ENCODE results near the gene RPS2.
A peak's percentile ranks its signal among the peaks of the same experiment; 100 is the strongest.
"Not testable (repeated sequence)": the region's sequence is repeated elsewhere in the genome, so short reads cannot be mapped to it uniquely, and the experiment has no call there.

Gene RPS2

DNA sequence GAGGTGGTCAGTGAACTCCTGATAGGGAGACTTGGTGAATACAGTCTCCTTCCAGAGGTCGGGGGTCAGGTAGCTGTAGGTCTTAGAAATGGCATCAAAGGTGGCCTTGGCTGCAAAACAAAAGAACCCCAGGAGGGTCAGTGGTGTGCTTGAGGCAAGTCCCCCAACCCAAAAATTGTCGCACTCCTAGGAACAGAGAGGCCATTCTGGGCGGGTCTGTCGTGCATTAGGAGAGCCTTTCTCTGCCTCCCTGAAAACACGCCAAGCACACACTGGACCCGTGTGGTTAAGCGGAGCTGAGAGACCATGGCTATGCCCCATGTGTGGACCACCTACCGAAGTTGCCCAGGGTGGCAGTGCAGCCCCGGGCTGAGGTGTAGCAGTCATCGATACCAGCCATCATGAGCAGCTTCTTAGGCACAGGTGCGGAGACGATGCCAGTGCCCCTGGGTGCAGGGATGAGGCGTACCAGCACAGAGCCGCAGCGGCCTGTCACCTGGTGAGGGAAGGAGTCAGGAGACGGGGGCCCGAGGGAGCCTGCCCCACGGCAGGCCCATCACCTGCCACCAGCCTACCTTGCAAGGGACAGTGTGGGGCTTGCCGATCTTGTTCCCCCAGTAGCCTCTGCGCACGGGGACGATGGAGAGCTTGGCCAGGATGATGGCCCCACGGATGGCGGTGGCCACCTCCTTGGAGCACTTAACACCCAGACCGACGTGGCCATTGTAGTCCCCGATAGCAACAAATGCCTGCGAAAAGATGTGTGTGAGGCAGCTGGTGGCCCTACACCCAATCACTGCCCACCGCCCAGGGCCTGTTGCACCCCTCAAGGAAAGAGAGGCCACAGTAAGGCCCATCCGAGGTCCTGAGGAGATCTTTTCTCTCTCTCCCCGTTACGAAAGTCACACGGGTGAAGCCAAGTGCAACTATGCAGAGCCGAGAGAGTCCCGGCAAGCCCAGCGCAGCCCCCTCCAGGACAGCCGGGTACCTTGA is 2.2 kb downstream of the RPS2 start:
- DNase-seq, result not testable (repeated sequence)

DNA sequence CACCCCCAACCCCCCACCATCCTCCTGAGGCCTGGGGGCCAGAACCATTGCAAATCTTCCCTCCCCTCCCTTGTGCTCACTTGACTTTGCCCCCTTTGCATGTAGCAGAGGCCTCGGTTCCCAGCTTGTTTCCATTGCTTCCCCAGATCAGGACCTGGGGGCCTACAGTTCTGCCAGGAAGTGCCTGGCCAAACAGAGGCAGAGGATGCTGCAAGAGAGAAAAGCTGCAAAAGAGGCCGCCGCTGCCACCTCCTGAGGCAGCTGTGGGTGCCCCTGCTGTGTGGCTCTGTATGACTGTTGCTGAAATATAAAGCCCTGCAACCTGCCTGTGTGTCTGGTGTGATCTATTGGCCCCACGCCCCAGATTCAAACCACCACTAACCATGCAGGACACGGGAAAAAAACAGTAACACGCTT is 3.0 kb downstream of the RPS2 start:
- peak; percentile 13 for DNase-seq

DNA sequence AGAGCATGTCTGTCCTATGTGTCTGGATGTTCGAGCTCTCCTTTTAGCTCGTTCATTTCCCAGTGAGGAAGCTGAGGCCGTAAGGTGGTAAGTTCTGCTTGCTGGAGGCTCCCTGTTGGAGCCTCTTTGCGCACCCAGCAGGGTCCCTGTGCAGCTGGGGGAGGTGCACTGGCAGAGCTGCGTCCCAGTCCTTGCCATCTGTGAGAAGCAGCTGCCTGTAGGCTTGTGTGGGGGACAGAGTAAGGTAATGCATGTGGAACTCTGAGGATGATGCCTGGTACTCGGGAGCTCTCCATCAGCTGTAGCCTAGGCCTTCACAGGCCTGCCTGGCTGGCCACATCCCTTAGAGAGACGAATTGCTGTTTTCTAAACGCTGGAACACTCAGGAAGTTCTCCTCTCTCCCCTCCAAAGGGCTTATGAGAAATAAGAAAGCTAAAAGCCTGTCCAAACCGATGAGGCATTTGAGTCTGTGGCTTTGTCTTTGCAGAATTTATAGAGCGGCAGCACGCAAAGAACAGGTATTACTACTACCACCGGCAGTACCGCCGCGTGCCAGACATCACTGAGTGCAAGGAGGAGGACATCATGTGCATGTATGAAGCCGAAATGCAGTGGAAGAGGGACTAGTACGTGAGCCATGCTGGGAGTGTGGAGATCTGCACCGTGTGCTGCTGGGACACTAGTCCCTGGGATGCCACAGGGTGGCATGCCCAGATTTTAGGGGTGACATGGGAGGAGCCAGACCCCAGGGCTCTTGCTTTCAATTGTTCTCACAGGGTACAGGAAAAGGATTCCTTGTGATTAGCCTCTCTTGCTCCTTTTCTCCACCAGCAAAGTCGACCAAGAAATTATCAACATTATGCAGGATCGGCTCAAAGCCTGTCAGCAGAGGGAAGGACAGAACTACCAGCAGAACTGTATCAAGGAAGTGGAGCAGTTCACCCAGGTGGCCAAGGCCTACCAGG is 3.7 kb downstream of the RPS2 start:
- DNase-seq, result peak; percentile 30

DNA sequence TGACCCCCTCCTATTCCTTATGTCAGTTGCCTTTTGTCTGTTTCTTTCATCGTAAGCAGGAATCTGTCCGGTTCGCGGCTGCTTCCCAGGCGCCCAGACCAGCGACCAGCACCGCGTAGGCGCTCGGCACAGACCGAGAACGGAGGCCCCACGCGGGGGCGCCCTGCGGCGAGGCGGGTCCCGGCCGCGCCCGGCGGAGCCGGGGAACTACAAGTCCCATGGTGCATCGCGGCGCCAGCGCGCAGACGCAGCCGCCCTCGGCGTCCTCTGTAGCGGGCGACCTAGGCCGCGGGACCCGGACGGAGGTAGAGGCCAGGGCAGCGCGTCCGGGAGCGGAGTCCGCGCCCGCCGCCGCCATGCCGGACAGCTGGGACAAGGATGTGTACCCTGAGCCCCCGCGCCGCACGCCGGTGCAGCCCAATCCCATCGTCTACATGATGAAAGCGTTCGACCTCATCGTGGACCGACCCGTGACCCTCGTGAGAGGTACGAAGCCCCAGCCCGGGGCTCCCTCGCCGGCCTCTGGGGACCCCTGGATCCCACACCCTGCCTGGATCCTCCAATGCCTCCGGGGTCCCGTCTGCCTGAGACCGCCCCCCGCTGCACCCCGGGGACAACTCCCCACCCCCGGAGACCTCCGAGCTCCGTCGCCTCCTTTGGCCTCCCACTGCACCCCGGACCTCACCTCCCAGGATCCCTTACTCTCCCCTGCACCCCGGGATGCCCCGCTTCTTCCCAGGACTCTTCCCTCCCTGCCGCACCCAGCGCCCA is 5.2 kb downstream of the RPS2 start, which contains the start of gene NDUFB10:
NDUFB10 (plus strand) TSS at position 270 of the 771 bp plus-strand sequence; CDS start at position 357, 87 bp downstream.
- peak; percentile 88 for DNase-seq

DNA sequence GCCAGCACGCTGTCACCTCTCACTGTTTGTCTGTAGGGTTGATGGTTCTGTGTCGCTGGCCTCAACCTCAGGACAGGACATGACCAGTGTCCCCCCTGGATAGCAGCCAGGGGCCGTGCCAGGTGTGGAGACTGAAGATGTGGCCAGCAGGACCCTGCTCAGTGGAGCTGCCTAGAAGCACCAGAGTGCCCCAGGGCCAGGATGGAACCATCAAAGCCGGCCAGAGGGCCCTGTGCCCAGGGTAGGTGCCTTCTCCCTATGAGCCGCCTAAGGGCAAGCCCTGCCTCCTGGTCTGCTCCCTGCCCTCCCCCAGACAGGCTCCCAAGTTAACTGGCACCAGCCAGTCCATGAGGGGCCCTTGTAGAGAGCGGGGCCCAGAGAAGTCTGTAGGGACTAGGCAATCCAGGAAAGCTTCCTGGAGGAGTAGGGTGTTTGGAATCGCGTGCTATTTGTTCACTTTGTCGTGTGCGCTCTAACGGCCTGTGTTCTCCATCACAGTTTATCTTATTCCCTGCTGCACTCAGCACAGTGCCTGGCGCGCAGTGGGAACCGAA is 5.8 kb downstream of the RPS2 start:
- no peak for DNase-seq

DNA sequence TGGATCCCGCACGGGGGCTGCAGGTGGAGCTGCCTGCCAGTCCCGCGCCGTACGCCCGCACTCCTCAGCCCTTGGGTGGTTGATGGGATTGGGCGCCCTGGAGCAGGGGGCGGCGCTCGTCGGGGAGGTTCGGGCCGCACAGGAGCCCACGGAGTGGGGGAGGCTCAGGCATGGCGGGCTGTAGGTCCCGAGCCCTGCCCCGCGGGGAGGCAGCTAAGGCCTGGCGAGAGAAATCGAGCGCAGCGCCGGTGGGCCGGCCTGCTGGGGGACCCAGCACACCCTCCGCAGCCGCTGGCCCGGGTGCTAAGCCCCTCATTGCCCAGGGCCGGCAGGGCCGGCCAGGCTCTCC is 6.5 kb downstream of the RPS2 start:
- DNase-seq, result not testable (repeated sequence)

DNA sequence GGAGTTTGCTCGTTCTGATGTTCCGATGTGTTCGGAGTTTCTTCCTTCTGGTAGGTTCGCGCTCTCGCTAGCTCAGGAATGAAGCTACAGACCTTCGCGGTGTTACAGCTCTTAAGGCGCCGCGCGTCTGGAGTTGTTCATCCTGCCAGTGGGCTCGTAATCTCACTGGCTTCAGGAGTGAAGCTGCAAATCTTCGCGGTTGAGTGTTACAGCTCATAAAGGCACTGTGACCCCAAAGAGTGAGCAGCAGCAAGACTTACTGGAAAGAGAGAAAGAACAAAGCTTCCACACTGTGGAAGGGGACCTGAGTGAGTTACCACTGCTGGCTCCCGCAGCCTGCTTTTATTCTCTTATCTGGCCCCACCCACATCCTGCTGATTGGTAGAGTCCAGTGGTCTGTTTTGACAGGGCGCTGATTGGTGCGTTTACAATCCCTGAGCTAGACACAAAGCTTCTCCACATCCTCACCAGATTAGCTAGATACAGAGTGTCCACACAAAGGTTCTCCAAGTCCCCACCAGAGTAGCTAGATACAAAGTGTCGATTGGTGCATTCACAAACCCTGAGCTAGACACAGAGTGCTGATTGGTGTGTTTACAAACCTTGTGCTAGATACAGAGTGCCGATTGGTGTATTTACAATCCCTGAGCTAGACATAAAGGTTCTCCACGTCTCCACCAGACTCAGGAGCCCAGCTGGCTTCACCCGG is 7.0 kb downstream of the RPS2 start:
- not testable (repeated sequence) for DNase-seq

DNA sequence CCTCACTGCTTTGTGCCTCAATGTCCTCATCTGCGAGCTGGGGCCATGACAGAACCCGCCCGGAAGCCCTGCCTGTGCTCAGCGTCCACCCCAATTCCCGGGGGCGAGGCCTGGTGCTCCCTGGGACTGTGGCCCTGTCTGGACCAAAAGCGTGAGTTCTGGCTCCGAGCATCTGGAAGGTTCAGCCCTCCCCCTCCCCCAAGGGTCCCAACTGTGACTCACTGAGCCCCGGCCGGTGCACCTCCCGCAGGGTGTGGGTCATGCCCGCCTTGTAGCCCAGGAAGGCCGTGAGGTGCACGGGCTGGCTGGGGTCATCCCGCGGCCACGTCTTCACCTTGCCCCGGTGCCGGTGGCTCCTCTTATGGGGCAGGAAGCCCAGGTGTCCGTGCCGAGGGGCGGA is 10.9 kb downstream of the RPS2 start:
- no peak for DNase-seq

DNA sequence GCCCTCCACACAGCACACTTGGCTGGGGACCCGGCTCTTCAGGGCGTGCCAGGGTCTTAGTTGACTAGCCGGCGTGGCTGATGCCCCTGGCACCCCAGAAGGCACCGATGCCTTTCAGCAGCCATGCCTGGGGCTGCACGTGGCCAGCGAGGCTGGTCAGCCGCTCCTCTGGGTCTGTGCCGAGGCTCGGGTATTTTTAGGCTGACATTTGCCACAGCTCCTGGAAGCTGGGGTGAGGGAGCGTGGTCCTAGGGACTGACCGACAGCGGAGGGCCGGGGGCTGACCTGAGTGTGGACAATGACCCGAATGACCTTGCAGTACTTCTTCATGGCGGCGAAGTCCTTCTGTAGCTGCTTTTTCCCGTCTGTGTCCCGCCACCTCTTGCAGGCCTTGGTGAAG is 14.1 kb downstream of the RPS2 start:
- no peak for DNase-seq

DNA sequence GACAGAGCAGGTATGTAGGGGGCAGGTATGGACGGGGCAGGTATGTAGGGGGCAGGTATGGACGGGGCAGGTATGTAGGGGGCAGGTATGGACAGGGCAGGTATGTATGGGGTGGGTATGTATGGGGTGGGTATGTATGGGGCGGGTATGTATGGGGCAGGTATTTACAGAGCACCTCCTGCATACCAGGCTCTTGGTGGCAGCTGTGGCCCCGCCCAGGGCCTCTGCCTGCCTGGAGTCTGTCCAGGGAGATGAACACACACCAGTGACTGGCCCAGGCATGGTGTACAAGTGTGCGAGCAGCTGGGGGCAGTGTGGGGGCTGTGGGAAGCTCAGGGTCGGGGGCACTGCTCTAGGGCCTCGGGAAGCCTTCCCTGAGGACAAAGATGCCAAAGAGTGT is 14.6 kb downstream of the RPS2 start:
- DNase-seq, result no peak

DNA sequence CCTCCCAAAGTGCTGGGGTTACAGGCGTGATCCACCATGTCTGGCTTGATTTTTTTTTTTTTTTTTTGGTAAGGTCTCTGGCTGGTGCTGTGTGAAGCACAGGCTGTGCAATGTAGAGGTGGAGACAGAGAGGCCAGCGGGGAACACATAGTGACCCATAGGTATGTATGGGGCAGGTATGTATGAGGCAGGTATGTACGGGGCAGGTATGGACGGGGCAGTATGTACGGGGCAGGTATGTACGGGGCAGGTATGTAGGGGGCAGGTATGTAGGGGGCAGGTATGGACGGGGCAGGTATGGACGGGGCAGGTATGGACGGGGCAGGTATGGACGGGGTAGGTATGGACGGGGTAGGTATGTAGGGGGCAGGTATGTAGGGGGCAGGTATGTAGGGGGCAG is 15.1 kb downstream of the RPS2 start:
- no peak for DNase-seq

DNA sequence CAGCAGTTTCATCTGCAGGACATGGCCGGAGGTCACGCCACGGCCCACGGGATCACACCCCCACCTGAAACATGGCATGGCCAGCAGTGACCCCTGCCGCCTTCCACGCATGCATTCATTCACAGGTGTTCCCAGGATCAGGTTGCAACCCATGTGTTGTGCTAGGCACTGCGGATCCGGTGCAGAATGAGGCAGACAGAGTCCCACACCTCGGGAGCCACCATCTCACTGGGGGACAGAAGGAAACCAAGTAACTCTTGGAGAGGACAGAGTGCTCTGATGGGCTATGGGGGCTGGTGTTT is 17.3 kb downstream of the RPS2 start:
- no peak for DNase-seq

DNA sequence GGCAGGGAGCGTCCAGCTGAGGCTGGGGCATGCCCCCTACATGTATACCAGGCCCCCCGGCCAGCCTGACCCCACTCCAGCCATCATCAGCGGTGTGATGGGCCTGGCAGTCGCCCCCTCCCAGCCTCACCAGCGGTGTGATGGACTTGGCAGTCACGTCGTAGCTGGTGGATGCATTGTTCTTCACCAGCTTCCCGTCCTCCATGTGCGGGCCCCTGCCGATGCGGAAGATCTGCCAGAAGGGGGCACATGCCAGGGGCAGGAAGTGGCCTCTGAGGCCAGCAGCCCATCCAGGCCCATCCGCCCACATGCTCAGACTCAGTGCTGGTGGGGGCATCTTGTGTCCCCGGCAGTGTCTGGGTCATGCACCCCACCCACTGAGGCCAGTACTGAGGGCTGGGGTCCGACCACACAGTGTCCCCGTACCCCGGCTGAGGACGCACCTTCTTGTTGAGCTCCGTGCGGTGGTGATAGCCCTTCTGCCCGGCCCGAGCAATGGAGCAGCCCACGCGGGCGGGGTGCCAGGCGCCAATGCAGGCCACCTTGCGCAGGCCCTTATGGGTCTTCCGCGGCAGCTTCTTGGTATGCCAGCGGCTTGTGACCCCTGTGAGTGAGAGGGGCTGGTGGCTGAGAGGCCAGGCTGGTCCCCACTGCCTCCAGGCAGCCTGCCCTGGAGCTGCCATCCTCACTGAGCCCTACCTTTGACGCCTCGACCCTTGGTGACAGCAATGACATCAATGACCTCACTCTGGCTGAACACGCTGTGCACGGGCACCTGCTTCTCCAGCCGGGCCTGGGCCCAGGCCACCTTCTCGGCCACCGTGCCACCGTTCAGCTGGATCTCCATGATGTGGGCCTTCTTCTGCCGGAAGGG is 17.9 kb downstream of the RPS2 start:
- DNase-seq, result no peak

DNA sequence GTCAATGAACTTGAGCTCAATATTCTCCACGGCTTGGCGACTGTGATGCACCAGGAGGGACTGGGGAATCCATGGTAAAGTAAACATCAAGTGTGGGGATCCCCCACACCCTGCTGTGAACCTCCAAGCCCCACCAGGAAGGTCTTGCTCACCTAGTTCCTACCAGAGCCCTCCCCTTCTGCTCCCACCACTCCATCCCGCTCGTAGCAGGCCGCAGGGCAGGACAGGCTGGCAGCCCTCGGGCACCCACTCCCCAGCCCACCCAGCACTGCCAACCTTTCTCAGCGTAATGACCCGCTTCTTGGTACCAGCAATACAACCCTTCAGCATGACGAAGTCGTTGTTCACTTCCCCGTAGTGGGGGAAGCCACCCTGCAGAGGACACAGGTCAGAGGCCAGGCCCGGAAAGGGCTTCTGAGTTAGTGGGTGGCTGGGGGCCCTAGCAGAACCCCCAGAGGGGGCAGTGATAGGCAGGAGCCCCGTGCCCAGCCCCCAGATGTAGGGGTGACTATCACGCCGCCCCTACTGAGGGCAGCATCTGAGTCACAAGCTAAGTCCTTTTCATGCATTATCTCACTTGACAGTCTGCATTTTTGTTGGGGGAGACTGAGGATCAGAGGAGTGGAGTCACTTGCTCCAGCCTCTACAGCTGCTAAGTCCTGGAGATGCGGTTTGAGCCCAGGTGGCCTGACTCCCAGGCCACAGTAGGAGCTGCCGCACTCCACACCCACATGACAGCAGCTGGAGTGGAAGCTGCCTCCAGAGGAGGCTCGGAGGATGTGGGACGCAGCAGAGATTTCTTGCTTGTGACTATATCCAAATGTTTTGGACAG is 18.9 kb downstream of the RPS2 start:
- DNase-seq, result no peak

DNA sequence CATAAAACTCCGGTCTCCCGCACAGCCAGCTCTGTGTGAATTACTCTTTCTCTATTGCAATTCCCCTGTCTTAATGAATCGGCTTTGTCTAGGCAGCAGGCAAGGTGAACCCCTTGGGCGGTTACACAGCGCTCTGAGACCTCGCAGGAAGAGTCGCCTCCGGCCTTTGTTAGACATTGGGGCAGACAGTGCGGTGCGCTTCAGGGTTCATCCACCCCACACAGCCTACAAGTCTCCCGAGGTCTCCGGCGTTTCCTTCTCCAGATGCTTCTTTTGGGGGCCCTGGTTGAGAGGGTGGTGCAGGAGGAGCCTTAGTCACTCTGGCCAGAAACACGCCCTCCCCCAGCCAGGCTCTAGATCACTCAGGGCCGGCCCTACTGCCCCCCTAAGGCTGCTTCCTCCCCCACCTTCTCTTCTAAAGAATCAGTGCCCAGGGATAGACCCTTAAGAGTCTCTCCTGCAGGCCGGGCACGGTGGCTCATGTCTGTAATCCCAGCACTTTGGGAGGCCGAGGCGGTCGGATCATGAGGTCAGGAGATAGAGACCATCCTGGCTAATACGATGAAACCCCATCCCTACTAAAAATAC is 19.9 kb downstream of the RPS2 start:
- no peak for DNase-seq

DNA sequence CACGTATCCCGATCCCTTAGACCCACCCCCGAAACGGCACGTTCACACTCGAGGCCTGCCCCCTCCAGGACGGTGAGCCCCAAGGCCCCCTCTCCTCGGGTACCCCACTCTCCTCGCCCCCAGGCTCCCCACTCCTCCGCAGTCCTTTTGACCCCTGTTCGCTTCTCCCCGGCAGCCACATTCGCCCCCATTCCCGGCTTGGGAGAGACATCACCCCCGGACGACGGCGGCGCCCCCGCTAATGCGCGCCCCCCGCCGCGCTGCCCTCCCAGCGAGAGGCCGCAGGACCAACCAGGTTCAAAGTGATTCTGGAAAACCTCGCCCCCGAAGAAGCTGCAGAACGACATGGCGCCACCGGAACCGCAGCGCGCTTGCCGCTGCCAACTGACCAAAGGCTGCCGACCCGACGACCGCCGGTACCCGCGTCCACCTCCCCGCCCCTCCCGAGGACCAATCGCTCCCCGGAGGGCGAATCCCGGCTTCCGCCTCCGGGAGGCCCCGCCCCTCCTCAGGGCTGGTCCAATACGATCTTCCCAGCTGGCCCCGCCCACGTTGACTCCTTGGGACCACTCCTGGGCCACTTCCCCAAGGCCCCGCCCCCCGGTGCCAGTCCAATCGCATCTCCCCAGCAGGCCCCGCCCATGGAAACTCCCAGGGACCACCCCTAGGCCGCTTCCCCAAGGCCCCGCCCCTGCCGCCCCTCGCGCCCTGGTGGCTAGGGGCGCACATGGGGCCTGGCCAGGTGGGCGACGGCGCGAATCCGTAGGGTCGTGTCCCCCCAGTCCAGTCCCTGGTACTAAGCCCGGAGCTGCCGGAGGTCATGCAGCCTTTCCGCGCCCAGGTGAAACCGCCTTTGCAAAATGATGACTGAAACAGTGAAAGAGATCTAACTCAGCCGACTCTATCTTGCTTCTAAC is 21.6 kb downstream of the RPS2 start, which contains the start of gene MSRB1:
MSRB1 (minus strand) TSS at position 390 of the 917 bp plus-strand sequence; CDS start at position 347, 43 bp downstream.
- DNase-seq, result peak; percentile 98

DNA sequence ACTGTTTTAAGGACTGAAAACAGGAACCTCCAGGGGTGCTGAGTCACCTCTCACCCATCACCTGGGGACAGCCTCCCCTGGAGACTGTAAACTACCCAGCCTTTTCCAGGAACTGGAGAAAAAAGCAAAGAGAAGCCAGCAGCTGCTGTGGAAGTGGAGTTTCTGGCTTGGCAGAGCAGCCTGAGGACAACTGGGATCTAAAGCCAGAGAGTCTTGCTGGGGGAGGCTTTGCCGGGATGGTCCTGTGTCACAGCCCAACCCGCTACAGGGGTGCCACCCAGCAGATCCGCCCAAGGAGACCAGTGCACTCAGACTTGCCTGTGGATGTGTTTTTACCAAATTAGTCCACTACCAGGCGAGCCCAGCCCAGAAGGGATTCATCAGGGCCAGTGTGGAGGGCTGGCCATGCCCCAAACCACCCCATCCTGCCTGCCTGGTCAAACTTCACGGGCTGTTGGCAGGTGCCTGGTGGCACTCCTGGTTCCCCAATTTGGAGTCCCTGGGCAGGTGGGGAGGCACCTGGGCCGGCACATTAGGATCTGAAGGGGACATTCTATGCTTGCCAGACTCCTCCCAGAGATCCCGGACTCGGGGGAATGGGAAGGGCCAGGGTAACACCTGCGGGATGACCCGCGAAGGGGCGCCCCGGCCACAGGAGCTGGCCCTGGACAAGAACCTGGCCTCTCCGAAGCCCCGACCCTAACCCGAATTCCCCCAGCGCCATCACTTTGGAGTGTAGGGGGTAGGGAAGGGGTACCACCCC is 22.4 kb downstream of the RPS2 start:
- DNase-seq, result no peak
